Mesothelial cell of epicardium (in vitro differentiated cells): Measurements from ENCODE around the gene SCGB2A2. TPM values are rescaled to one million over a fixed set of nuclear protein-coding genes. Genes with fewer than 3 reads are reported as not detected.

ENCODE experiments used
- DNase-seq, 2 experiments: peaks; one replicate each; pipeline ENCODE4 v3.0.0; 2021; ENCODE audit warnings: low spot score in 2 of 2; ENCODE audit not compliant: unreplicated experiment in 2 of 2
- H3K27ac Mint-ChIP-seq: 2 replicates; pipeline ENCODE4 v1.8.0; 2021; ENCODE audit warnings: mixed read lengths
- H3K27me3 Mint-ChIP-seq: 2 replicates; pipeline ENCODE4 v1.8.0; 2021; ENCODE audit warnings: low read depth, mixed read lengths
- H3K36me3 Mint-ChIP-seq: 2 replicates; pipeline ENCODE4 v1.8.0; 2021; ENCODE audit warnings: mixed read lengths
- H3K4me1 Mint-ChIP-seq: 2 replicates; pipeline ENCODE4 v1.8.0; 2021; ENCODE audit warnings: mixed read lengths
- H3K4me3 Mint-ChIP-seq: 2 replicates; pipeline ENCODE4 v1.8.0; 2021; ENCODE audit warnings: mild to moderate bottlenecking, moderate library complexity, mixed read lengths
- H3K9me3 Mint-ChIP-seq: 2 replicates; pipeline ENCODE4 v1.8.0; 2021; ENCODE audit warnings: mixed read lengths
- total RNA-seq: library from RNA; stranded (reverse); gene quantifications from 3 replicates; pipeline ENCODE4 v1.2.1, GENCODE V29; 2021
- TF ChIP-seq, protein P1 (sequence below): fragments of 200-600 bp; sonication (generic); IDR thresholded peaks from one replicate; pipeline ENCODE4 v1.5.0; 2021; ENCODE audit warnings: antibody characterized with exemption; ENCODE audit not compliant: unreplicated experiment

SCGB2A2 gene
- not detected in 3 replicates for total RNA-seq

DNA sequence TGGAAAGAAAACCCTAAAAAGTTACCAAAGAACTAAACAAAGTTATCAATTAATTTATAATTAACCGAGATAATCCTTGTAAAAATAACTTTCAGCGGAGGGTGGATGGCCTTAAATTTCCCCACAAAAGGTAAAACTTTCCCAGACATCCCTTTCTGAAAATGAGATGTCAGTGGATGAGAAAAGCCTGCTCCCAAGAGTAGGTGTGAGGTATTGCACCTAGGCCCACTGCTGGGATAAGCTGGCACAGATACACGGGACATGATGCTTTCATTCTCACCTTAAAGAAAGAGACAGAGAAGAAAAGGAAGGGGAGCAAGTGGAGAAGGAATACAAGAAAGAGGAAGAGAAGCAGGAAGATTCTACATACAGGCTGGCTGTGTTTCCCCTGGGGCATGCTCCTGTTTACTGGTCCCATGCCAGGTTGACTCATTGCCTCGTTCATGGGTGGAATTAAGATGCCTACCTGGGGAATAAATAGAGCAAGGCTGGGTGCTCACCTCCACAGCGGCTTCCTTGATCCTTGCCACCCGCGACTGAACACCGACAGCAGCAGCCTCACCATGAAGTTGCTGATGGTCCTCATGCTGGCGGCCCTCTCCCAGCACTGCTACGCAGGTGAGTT lies at the start of gene SCGB2A2:
Gene SCGB2A2, plus strand, starts transcription at position 505 of the 625 bp plus-strand sequence. Its CDS starts 59 bp downstream, at position 564.
- no peak for DNase-seq

DNA sequence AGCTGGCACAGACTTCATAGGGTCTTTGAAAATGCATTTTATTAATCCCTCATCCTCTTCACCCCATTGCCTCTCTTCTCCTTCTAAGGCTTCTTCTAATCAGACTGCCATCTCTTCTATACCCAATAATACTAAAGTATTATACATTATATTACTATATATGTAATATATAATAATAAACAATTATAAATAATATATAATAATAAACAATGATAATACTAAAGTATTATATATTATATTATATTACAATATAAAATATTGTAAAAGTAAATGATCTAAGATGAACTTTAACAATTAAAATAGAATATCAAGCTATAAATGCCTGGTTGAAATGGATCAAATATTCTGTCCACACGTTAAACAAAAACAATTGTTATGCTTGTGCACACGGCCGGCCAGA lies 48.5 kb upstream of the SCGB2A2 start:
- no peak for DNase-seq
- no peak overlapping the region for H3K27ac Mint-ChIP-seq
- no peak overlapping the region for H3K4me3 Mint-ChIP-seq
- no peaks in the 10 kb centered on the region for H3K36me3 Mint-ChIP-seq
- no peaks in the 10 kb centered on the region for H3K4me1 Mint-ChIP-seq
- peaks cover 17% of the 10 kb centered on the region for H3K27me3 Mint-ChIP-seq
- H3K9me3 Mint-ChIP-seq = peaks cover 36% of the 10 kb centered on the region
- TF ChIP-seq, protein P1, sequence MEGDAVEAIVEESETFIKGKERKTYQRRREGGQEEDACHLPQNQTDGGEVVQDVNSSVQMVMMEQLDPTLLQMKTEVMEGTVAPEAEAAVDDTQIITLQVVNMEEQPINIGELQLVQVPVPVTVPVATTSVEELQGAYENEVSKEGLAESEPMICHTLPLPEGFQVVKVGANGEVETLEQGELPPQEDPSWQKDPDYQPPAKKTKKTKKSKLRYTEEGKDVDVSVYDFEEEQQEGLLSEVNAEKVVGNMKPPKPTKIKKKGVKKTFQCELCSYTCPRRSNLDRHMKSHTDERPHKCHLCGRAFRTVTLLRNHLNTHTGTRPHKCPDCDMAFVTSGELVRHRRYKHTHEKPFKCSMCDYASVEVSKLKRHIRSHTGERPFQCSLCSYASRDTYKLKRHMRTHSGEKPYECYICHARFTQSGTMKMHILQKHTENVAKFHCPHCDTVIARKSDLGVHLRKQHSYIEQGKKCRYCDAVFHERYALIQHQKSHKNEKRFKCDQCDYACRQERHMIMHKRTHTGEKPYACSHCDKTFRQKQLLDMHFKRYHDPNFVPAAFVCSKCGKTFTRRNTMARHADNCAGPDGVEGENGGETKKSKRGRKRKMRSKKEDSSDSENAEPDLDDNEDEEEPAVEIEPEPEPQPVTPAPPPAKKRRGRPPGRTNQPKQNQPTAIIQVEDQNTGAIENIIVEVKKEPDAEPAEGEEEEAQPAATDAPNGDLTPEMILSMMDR = no peak

More for the DNA sequence above, at the start of gene SCGB2A2:
- Mint-ChIP-seq H3K4me1 (no peaks in the 10 kb centered on the region), H3K9me3 (no peaks in the 10 kb centered on the region), H3K27me3 (peaks cover 43% of the 10 kb centered on the region), H3K27ac (no peak within 1 kb of the TSS), H3K36me3 (no peaks in the 10 kb centered on the region), H3K4me3 (no peak within 1 kb of the TSS)
- TF ChIP-seq, protein P1 = no peak

DNA sequence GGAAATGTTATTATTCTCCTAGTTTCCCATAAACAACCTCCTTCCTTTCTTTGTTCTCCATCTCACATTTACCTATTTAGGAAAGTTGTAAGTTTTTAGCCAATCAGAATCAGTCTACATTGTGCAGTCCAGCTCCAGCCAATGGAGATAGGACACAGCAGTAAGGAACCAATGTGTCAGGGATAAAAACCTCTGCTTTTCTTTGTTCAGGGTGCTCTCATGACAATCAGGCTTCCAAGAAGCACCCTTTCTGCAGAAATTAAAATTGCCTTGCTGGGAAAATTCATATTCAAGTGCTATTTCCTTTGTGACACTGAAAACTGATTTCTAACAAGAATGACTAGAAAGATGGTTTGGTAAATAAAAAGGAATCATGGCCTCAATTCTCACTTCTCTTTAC lies 46.9 kb upstream of the SCGB2A2 start:
- DNase-seq = no peak
- Mint-ChIP-seq H3K27ac (no peak overlapping the region), H3K9me3 (peaks cover 36% of the 10 kb centered on the region), H3K4me3 (no peak overlapping the region), H3K36me3 (no peaks in the 10 kb centered on the region), H3K27me3 (peaks cover 6% of the 10 kb centered on the region), H3K4me1 (no peaks in the 10 kb centered on the region)
- TF ChIP-seq, protein P1 = no peak

DNA sequence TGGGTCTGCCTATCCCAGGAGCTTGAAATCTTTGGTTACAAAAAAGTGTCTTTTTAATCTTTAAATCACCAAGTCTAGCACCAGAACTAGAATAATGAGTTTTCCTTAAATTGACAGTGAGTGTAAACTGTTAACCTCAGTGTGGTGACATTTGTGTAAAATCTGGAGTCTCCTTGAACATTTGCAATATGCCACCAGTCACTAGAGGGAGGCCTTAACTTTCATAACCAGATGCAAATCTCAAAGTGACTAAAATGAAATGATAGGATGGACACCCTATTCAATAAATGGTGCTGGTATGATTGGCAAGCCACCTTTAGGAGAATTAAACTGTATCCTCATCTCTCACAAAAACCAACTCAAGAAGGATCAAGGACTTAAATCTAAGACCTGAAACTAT lies 36.2 kb upstream of the SCGB2A2 start:
- Mint-ChIP-seq H3K27me3 (peaks cover 65% of the 10 kb centered on the region), H3K9me3 (no peaks in the 10 kb centered on the region), H3K36me3 (no peaks in the 10 kb centered on the region), H3K4me1 (no peaks in the 10 kb centered on the region), H3K4me3 (no peak overlapping the region), H3K27ac (no peak overlapping the region)
- TF ChIP-seq, protein P1 = no peak
- no peak for DNase-seq

DNA sequence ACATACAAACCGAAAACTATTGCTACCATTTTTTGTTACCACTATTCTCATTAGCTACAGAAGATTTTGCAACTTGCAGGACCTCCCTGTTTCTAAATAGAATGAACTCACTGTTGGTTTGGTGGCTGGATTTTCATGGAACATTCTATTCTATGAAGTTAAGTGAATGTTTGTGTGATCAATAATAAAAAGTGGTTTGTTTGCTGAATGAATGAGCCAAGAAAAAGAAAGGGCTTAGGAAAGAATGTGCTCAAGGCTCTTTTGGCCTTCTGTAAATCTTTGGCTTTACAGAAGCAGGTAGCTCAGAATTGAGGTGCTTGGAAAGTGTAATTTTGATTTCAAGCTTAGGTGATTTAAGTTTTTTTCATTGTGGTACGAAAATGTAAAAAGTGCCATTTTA lies 33.8 kb upstream of the SCGB2A2 start:
- H3K27ac Mint-ChIP-seq = no peak overlapping the region
- H3K27me3 Mint-ChIP-seq = peaks cover 63% of the 10 kb centered on the region
- no peaks in the 10 kb centered on the region for H3K36me3 Mint-ChIP-seq
- TF ChIP-seq, protein P1 = no peak
- H3K9me3 Mint-ChIP-seq = no peaks in the 10 kb centered on the region
- no peaks in the 10 kb centered on the region for H3K4me1 Mint-ChIP-seq
- DNase-seq = no peak
- H3K4me3 Mint-ChIP-seq = no peak overlapping the region
